Stimulated activated CD8-positive, alpha-beta memory T cell treated with anti-CD3 and anti-CD28 coated beads, Interleukin-15, amount 100 ng/mL, for 24 hours (primary cell): ENCODE results near the gene ARRB1.
A peak's percentile ranks its signal among the peaks of the same experiment; 100 is the strongest.

ENCODE experiments used
- DNase-seq: peaks from one replicate; pipeline ENCODE4 v3.0.0-alpha.2; 2020; ENCODE audit warnings: low read depth

ARRB1 gene

GRCh38 chr11:75219869-75220268 is 131.6 kb downstream of the ARRB1 start:
- no peak for DNase-seq

- no peak for DNase-seq
Observed at GRCh38 chr11:75214843-75215242, 136.6 kb downstream of the ARRB1 start.

GRCh38 chr11:75214411-75214821 is 137.0 kb downstream of the ARRB1 start:
- peak; percentile 46 for DNase-seq
